Activated T-cell treated with anti-CD3 and anti-CD28 coated beads, Interleukin-2, amount 50 U/mL, for 1 hour (primary cell): ENCODE results near the gene OVOL3.

Source experiments
- DNase-seq: peaks from one replicate; pipeline ENCODE4 v3.0.0-alpha.2; 2020

OVOL3 gene

DNA sequence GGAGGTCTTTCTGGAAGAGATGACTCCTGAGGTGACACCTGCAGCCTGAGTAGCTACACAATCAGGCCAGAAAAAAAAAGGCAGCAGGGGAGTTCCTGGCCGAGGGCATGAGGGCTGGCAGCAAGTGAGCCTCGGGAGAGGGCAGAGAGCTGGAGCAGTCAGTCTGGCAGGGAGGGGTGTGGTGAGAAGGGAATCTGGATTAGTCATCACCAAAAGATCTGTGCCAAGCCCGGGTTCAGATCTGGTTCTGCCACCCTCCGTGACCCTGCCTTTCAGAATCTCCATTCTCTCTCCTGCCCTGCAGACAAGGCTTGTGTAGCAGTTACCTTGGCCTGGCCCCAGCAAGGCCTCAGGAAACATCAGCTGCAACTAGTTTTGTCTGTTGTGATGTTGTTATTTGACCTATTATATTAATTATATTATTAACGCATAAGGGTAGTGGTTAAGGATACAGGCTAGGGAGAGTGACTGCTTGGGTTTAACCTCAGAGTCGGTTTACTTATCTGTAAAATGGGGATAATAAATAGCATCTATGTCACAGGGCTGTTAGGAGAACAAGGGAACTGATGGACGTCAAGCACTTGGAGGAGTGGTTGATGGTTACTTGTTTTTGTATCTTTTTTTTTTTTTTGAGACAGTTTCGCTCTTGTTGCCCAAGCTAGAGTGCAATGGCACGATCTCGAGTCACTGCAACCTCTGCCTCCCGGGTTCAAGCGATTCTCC is 26.2 kb downstream of the OVOL3 start:
- DNase-seq = no peak

DNA sequence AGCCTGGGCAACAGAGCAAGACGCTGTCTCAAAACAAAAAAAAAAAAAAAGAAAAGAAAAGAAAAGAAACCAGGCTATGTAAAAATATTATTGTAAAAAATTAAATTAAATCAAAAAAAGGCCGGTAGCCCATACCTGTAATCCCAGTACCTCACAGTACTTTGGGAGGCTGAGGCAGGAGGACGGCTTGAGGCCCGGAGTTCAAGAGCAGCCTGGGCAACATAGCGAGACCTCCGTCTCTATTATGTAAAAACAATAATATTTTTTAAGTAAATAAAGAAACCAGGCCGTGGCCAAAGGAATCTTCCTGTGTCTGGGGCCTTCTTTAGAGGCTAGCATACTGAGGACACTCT is 28.2 kb downstream of the OVOL3 start:
- no peak for DNase-seq

DNA sequence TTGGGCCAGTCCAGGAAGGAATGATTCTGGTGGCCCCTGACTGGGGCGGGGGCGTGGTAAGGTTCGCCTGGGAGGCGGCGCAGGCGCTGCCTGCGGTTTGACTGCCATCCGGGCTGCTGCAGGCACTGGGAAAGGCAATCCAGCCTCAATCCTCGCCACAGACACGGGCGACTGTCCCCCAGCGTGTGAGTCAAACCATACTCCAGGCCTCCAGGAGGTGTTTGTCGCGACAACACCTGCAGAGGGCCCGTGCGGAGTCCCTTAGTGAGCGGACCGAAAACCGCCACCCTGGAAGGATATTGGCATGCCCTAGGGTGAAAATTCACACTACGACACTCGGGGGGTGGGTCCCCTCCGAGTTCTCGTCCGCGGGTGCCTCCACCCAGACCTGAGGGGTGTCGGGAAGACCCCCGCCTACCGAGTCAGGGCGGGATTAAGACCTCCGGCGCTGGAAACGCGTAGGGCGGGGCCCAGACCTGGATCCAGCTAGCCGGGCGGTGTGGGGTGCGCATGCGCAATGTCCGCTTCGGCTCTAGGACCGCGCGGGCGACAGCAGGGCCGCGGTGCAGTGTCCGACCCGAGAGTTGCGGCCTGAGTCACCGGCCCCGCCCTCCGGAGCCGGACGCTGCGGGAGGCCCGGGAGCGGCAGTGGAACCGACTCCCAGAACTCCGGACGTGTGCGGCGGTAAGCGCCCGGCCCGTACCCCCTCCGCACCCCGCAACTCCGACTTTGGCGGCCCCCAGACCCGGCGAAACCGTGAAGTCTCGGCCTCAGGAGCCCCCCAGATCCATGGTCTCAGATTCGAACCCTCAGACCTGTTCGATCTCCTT is 28.7 kb downstream of the OVOL3 start, which contains the start of gene CAPNS1:
Gene CAPNS1 (plus strand): TSS at position 594 of the 831 bp plus-strand sequence. CDS start 946 bp downstream, outside the sequence.
- DNase-seq = peak; percentile 93

DNA sequence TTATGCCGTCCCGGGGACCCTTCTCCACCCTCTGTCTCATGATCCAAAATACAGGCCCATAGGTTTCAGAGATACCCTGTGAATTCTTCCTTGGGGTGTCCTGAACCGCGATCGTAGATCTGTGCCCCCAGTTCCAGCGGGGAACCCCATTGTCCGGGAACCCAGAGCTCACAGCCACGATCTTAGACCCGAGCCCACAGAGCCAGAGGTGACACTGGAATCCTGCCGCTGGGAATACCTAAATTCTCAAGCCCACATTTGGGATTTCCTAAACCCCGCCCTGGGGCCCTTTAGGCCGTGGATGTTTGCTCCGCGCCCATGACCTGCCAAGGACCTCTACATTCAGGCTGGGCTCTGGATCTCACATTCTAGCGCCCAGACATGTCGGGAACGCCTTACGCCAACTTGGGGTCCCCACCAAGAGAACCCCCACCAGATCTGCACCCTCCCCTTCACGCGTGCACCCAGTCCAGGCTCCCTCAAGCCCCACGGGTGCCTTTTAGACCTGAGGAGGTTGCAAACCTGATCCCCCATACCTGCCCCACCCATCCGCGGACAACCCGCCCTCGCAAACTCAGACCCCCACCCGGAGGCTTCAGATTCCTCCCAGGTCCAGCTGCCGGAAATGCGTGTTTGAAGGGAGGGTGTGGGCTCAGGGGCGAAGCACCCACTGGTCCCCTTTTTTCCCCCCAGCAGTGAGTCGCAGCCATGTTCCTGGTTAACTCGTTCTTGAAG is 29.5 kb downstream of the OVOL3 start:
- DNase-seq = peak; percentile 60

DNA sequence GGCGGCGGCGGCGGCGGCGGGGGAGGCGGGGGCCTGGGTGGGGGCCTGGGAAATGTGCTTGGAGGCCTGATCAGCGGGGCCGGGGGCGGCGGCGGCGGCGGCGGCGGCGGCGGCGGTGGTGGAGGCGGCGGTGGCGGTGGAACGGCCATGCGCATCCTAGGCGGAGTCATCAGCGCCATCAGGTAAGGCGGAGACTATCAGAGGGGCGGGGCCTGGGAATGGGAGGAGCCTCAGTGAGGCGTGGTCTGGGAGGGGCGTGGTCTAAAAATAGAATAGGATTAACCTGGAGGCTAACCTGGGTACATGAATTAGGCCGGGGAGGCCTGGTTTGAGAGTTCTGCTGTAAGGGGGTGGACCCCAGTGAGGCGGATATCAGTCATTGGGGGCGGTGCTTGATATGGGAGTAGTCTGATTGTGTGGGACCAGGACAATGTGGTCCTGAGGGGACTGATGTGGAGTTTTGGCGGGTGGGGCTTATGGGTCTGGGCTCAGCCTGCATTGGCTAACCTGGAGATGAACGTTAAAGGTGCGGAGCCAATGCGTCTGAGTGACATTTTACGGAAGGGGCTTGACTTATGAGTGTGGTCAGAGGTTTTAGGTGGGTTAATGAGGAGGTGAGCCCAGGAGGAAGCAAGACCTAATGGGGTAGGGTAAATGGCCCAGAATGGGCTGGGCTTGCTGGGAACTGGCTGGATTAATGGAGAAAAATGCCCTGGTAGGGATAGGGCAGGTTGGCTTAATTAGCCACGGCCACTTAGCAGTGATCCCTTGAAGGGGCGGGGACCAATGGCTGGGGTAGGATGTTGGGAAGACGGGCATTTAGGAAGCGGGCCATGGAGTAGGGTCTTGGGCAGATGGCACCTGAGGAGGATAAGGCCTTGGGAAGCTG is 30.3 kb downstream of the OVOL3 start:
- DNase-seq = peak; percentile 96

DNA sequence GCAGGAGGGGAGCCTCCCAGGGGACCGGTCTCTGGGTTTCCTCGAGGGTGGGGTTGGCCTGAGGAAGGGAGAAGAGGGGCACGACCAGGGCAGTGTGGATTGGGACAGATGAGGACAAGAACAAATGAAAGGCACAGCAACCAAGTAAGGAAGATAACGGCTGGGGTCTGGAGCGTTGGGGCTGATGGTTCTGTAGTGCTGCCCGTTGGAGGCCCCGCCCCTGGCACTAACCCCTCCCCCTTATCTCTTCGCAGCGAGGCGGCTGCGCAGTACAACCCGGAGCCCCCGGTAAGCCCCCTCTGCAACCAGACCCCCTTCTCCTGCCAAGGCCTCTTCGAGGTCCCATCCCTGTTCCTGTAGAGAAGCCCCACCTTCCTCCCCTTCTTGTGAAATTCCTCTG is 31.1 kb downstream of the OVOL3 start:
- DNase-seq = no peak

DNA sequence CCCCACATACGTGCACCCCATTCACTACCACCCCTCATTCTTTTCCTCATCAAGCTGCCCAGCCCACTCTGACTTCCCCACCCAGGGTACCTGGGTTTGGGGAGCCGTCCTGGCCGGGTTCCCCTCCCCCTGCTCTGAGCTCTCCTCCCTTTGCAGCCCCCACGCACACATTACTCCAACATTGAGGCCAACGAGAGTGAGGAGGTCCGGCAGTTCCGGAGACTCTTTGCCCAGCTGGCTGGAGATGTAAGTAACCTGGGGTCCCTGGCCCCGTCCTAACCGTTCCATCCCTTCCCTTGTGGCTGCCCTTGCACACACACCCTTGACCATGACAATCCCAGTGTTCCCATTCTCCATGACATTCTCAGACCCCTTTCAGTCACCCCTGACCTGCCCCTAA is 31.6 kb downstream of the OVOL3 start:
- DNase-seq = no peak

DNA sequence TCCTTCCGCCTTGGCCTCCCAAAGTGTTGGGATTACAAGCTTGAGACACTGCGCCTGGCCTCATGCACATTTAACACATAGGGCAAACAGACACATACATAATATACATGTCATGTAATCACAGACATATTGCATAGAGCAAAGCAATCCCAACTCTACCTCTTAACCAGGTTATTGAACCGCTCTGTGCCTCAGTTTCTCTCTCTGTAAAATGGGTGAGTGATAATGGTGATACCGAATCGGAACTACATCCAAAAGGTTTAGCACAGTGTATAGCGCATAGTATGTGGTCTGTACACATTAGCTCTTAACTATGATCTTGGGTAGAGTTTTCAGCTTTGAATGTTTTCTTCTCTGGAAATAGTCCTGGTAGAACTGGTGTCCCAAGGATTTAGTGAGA is 33.7 kb downstream of the OVOL3 start:
- DNase-seq = no peak

DNA sequence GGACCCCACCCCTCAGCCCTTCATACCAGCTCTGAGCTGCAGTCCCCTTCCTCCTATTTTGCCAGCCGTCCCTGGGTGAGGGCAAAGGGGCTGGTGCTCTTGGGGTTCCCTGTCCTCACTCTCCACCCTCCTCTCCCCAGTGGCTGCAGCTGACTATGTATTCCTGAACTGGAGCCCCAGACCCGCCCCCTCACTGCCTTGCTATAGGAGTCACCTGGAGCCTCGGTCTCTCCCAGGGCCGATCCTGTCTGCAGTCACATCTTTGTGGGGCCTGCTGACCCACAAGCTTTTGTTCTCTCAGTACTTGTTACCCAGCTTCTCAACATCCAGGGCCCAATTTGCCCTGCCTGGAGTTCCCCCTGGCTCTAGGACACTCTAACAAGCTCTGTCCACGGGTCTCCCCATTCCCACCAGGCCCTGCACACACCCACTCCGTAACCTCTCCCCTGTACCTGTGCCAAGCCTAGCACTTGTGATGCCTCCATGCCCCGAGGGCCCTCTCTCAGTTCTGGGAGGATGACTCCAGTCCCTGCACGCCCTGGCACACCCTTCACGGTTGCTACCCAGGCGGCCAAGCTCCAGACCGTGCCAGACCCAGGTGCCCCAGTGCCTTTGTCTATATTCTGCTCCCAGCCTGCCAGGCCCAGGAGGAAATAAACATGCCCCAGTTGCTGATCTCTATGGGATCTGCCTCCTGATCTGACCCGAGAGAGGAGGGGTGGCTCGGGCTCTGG is 38.9 kb downstream of the OVOL3 start:
- no peak for DNase-seq

DNA sequence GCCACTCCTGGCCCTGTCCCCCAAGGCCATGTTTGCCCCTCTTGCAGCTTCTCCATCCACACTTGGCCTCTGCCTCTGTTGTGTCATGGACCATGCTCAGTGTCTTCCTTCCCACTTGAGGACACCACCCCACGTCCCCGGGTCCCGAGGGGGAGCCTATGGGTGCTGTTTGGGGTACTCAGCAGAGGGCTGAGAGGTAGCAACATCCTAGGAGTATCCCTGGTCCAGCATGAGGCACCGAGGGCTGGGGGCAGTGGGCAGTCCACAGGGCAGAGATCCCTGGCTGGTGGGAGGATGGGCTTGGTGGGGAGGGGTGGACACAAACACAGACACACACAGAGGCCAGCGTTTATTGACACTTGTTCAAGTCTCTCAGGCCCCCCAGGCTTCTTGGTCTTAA is 39.6 kb downstream of the OVOL3 start:
- DNase-seq = no peak

DNA sequence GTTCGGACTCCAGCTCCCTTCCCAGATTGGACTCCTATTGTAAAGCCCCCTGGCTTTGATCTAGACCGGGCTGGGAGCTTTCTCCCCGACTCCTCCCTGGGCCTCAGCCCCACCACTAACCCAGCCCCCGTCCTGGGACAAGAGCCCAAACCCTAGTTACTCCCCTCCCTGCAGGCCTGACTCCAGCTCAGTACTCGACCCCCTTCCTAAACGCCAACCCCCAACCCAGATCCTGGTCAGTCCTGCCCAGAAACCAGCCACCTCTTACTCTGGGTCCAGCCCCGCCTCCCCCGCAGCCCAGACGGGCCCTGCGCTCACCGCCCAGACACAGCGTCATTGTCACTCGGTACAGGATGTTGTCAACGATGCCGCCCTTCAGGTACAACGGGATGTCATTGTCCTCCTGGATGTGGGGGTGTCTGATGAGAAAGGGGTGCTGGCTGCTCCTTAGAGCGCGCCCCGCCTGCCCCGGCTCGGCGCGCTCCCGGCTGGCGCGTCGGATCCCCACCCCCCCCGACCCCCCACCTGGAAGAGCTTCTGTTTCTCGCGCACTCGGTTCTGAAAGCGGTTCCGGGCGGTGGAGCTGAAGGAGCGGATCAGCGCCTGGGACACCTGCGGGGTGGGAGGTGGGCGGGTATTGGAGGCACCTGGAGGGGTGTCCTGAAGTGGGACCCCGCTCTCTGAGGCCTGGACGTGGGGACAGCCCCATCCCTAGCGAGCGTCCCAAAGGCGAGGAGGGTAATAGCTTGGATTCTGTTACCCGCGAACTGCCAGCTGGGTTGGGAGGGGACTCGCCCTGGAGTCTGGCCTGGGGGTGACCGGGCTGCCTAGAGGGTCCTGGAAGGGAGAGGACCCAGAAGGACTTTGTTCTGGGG is 40.4 kb downstream of the OVOL3 start:
- no peak for DNase-seq

DNA sequence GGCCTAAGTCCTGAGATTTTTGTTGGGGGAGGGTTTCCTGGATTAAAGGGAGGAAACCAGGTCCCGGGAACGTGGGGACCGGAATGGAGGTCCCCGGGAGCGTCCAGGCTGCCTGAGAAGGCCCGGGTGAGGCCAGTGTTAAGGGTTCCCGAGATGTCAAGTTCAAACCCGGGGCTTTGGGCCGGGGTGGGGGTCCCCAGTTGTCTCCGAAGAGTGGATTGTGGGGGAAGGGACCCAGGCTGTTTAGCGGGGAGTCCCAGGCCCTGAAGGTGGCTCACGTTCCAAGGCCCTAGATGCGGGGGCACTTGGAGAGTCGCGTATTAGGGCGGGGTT is 41.0 kb downstream of the OVOL3 start:
- DNase-seq = no peak

DNA sequence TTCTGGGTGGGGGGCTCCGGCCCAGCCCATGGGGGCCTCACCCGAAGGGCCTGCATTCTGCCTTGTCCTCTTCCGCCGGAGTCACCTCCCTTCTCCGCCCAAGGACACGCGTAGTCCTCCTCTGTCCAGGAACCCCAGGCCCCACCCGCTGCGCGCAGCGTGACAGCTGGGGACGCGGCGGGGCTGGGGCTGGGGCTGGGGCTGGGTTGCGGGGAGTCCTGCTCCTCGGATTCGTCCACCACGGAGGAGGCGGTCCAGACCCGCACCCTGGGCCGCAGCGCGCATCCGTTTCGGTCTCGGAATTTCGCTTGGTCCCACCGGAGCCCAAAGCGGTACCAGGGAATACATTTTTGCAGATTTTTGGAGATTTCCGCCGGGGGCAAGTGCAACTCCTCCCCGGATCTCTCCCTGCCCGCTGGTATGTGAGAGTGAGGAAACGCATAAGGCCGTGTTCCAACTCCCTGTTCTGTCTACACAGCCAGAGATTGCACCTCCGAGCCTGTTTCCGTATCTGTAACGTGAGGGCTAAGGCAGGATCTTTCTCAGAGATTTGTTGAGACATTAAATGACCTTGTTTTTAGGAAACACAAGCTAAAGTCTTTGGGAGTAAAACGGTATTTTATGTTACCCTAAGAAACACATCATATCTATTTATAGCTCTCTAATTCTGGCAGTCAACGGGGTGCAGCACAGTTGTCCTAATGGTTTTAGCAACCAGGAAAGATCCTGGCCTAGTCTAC is 41.6 kb downstream of the OVOL3 start, which contains the start of gene COX7A1:
Gene COX7A1 (minus strand): TSS at position 96 of the 740 bp plus-strand sequence. CDS start 40 bp downstream, at position 56.
- no peak for DNase-seq

DNA sequence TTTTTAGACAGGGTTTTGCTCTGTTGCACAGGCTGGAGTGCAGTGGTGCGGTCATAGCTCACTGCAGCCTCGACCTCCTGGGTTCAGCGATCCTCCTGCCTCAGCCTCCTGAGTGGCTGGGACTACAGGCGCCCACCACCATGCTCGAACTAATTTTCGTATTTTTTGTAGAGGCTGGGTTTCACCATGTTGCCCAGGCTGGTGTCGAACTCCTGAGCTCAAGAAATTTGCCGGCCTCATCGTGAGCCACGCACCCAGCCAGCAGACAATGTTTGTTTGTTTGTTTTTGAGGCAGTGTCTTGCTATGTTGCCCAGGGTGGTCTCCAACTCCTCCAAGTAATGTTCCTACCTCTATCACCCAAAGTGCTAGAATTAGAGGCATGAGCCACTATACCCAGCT is 42.2 kb downstream of the OVOL3 start:
- DNase-seq = no peak

DNA sequence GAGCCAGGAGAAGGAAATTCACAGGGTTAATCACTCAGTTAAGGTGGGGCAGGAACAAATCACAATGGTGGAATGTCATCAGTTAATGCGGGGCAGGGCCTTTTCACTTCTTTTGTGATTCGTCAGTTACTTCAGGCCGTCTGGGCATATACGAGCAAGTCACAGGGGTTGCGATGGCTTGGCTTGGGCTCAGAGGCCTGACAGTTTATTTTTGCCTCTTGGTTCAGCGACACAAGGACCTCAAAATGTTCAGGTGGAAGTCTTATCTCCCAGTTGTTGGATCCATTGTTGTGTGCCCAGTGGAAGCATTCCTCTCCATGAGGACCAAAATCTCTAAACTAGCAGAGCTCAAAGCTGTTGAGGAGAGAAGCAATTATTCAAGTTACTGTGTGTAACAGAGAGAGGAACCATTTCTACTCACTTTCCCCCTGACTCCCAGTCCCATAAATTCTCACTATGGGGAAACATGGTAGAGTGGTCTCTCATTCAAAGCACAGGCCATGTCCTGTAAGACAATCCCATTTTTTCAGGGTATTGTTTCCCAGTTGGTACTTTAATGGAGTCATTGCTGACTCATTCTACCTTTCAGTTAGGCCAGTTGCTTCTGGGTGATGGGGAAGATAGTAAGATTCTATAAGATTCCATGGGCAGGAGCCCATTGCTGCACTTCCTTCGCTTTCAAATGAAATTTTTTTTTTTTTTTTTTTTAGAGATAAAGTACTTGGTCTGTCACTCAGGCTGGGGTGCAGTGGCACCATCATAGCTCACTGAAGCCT is 50.1 kb downstream of the OVOL3 start:
- DNase-seq = no peak
